A673 (cell line): ENCODE data around the gene FSIP1. TPM values are rescaled to one million over a fixed set of nuclear protein-coding genes. Genes with fewer than 3 reads are reported as not detected.

Source experiments
- BruUV-seq: library from RNA; stranded (reverse); fragments of 400-500 nt; replicated peaks from 2 replicates; lab custom pipeline; 2021; lab: Mats Ljungman, UMichigan
- CTCF ChIA-PET: fragments of 300-600 bp; sonication (Branson Sonifier 250); formaldehyde crosslinking; loops from one replicate; lab custom pipeline; 2022; ENCODE audit warnings: antibody characterized with exemption; lab: Charles Lee
- POLR2A ChIA-PET: fragments of 300-600 bp; sonication (Branson Sonifier 250); formaldehyde crosslinking; loops from one replicate; lab custom pipeline; 2022; ENCODE audit warnings: antibody characterized with exemption; ENCODE audit not compliant: low non-redundant PET; lab: Charles Lee
- DNase-seq: peaks from one replicate; pipeline ENCODE4 v3.0.0-alpha.2; 2015; ENCODE audit warnings: low spot score
- H3K27ac ChIP-seq: fragments of 200-600 bp; sonication (generic); 2 replicates; pipeline ENCODE4 v1.5.1; 2016; ENCODE audit warnings: mixed run types, low read depth, mild to moderate bottlenecking, mixed read lengths, antibody characterized with exemption, low read length; ENCODE audit not compliant: poor library complexity, severe bottlenecking
- H3K27me3 ChIP-seq: fragments of 200-600 bp; sonication (generic); replicated peaks from 2 replicates; pipeline ENCODE4 v1.6.1; 2017; ENCODE audit warnings: mixed run types, low read depth, mild to moderate bottlenecking, mixed read lengths, antibody characterized with exemption, low read length; ENCODE audit not compliant: insufficient read depth, poor library complexity
- H3K36me3 ChIP-seq: fragments of 200-600 bp; sonication (generic); 2 replicates; pipeline ENCODE4 v1.6.1; 2016; ENCODE audit warnings: mixed run types, mild to moderate bottlenecking, mixed read lengths, antibody characterized with exemption, low read length; ENCODE audit not compliant: insufficient read depth, poor library complexity, severe bottlenecking
- H3K4me1 ChIP-seq: fragments of 200-600 bp; sonication (generic); 2 replicates; pipeline ENCODE4 v1.6.1; 2017; ENCODE audit warnings: mixed run types, mild to moderate bottlenecking, mixed read lengths, antibody characterized with exemption, low read length; ENCODE audit not compliant: insufficient read depth, poor library complexity, severe bottlenecking
- H3K4me3 ChIP-seq: fragments of 200-600 bp; sonication (generic); 2 replicates; pipeline ENCODE4 v1.5.1; 2016; ENCODE audit warnings: low read depth, mixed run types, mild to moderate bottlenecking, mixed read lengths, low read length; ENCODE audit not compliant: poor library complexity, severe bottlenecking
- H3K9me3 ChIP-seq: fragments of 200-600 bp; sonication (generic); 2 replicates; pipeline ENCODE4 v1.6.1; 2016; ENCODE audit warnings: mixed run types, low read depth, mild to moderate bottlenecking, mixed read lengths, antibody characterized with exemption, low read length; ENCODE audit not compliant: poor library complexity, severe bottlenecking
- CTCF ChIP-seq: fragments of 300-800, 200-600 bp; sonication (generic); conservative IDR thresholded peaks from 2 replicates; pipeline ENCODE4 v1.5.1; 2017; ENCODE audit warnings: low read depth, mild to moderate bottlenecking, antibody characterized with exemption, low read length, moderate library complexity, mixed read lengths
- EZH2 ChIP-seq: fragments of 200-600 bp; sonication (generic); IDR thresholded peaks from 2 replicates; pipeline ENCODE4 v1.6.1; 2017; ENCODE audit warnings: borderline replicate concordance, low read depth, mild to moderate bottlenecking, mixed read lengths, antibody characterized with exemption, low read length; ENCODE audit not compliant: poor library complexity, severe bottlenecking
- intact Hi-C: fragments of 100-400 bp; cut with micrococcal nuclease; formaldehyde crosslinking; loops from one replicate; pipeline ENCODE4 v1.10.0; 2022; ENCODE audit not compliant: unreplicated experiment
- total RNA-seq: library from RNA; stranded (reverse); gene quantifications from 2 replicates; pipeline ENCODE4 v1.2.3, GENCODE V29; 2021

FSIP1 gene
- total RNA-seq, 1 experiment from 2014 or later, result 0.37 TPM

- Histone ChIP-seq H3K4me1 (no peaks in the 10 kb centered on the region), H3K27ac (no peak overlapping the region), H3K36me3 (no peaks in the 10 kb centered on the region), H3K9me3 (no peaks in the 10 kb centered on the region), H3K4me3 (no peak overlapping the region), H3K27me3 (no peaks in the 10 kb centered on the region)
- DNase-seq, result no peak
- no TSS peak for BruUV-seq
- intact Hi-C loops, result no loop called here
- ChIA-PET POLR2A (no interaction called here), CTCF (no interaction called here)
- TF ChIP-seq EZH2, result no peak
- TF ChIP-seq CTCF, result no peak
These were observed 173.3 kb downstream of the FSIP1 start for GRCh38 chr15:39609166-39609916.

- DNase-seq, result no peak
- ChIA-PET CTCF (no interaction called here), POLR2A (no interaction called here)
- TF ChIP-seq CTCF (no peak), EZH2 (no peak)
- BruUV-seq, result no TSS peak
- Histone ChIP-seq H3K4me3 (no peak overlapping the region), H3K4me1 (no peaks in the 10 kb centered on the region), H3K9me3 (no peaks in the 10 kb centered on the region), H3K27me3 (no peaks in the 10 kb centered on the region), H3K27ac (no peak overlapping the region), H3K36me3 (no peaks in the 10 kb centered on the region)
- intact Hi-C loops, result no loop called here
These were observed 174.2 kb downstream of the FSIP1 start for GRCh38 chr15:39608185-39609139.

- ChIA-PET CTCF (no interaction called here), POLR2A (no interaction called here)
- no peaks in the 10 kb centered on the region for H3K4me1 ChIP-seq
These were observed 177.5 kb downstream of the FSIP1 start for GRCh38 chr15:39605146-39605545.

More at GRCh38 chr15:39605146-39605545, 177.5 kb downstream of the FSIP1 start:
- Histone ChIP-seq H3K4me3 (no peak overlapping the region), H3K36me3 (no peaks in the 10 kb centered on the region), H3K27ac (no peak overlapping the region), H3K9me3 (no peaks in the 10 kb centered on the region), H3K27me3 (no peaks in the 10 kb centered on the region)
- no peak for DNase-seq
- BruUV-seq, result no TSS peak
- intact Hi-C loops, result no loop called here
- TF ChIP-seq CTCF (no peak), EZH2 (no peak)
